ENCODE data around the gene PTPRB.

GRCh38 chr12:70609739-70610491, 27.3 kb downstream of the PTPRB start:
- TF ChIP-seq POLR2A (IDR thresholded peaks at IDR 0.05) (no peak), CTCF (IDR thresholded peaks at IDR 0.05) (no peak), POLR2AphosphoS5 (IDR thresholded peaks at IDR 0.05) (no peak)
